HG03139 (cell line): Measurements from ENCODE around the gene LRMDA.

ENCODE experiments used
- ATAC-seq: cut with Tn5 transposase; IDR thresholded peaks from one replicate; pipeline ENCODE4 v1.9.1; 2021; ENCODE audit not compliant: unreplicated experiment

The LRMDA gene

DNA sequence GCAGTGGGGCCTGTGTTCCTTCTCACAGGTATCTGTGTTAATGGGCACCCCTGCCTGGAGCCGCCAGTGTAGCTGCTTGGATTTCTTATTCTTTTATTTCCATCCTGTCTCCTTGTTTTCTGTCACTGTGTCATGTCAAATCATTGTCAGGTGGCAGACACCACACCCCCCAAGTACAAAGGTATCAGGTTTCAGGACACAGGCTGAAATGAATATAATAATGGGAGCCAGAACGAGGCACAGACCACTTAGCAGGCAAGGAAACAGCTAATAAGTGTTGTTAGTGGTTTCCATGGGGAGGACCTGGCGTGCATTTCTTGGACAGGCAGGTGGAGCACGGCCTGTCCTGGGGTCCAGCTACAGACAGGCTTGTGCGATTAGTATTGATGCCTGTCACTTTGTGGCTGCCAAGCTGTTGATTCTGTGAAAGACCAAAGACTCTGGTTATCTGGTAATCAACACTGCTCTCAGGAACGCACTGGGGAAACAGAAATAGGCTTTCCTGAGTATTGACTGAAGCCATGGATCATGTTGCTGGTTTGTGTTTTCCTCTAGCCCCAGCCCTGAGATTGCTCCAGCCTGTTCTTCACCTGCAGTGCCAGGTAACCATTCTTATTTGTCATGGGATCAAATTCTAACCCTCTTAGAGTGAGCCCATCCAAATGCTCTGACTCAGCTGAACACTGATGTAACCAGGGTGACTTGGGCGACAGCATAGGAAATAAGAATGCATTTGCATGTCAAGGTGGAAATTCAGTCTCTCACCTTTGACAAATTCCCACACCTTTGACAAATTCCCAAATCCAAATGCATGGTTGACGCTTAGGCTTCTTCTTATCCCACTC is 1002.0 kb downstream of the LRMDA start:
- ATAC-seq, result no peak

DNA sequence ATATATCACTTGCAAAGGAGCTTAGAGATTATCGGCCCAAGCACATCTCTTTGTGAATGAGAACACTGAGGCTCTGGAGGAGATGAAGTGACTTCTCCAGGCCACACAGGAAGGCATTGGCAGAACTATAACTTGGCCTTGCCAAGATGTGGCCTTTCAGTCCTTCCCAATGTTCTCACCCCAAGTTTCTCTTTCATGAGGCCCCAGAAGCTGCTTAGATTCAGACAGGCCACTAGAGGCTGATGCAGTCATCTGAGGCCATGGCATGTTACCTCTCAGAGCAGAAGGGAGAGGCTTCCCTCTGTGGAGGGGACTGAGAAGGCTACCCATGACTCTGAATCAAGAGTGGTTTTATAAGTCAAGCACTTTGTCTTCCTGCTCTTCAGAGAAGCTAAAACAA is 1003.7 kb downstream of the LRMDA start:
- no peak for ATAC-seq

DNA sequence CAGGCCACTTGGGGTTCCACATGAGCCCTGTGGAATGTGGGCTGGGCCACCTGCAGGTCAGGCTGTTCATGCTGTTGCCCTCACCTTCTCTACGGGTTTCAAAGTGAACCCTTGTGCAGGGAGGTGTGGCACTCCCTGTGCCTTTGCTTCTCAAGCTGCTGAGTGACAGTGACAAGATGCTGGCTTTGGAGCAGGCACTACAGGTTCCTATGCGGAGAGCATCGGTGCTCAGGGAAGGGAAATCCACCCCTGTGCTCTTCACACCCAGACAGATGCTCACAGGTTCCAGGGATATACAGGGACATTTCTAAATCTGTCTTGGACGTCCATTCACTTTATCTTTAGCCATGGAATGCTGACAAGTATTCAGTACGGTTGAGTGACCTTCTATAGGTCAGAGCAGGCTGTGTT is 1005.0 kb downstream of the LRMDA start:
- no peak for ATAC-seq

DNA sequence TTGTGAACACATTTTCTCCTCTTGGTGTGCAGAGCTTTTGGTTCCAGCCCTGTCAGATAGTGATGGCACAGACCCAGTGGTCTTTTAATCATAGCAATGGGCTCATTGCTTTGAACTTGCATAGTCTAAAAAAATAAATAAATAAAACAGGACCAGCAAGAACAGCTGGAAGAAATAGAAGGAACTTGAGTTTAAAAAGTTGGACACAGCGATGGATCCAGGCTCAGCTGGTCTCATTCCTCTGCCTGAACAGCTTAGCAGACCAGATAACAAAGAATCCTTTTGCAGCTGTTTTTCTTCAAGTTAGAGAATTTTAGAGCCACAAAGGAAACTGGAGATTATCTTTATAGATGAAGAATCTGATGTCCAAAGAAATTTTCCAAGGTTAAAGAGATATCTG is 1005.6 kb downstream of the LRMDA start:
- ATAC-seq, result no peak

DNA sequence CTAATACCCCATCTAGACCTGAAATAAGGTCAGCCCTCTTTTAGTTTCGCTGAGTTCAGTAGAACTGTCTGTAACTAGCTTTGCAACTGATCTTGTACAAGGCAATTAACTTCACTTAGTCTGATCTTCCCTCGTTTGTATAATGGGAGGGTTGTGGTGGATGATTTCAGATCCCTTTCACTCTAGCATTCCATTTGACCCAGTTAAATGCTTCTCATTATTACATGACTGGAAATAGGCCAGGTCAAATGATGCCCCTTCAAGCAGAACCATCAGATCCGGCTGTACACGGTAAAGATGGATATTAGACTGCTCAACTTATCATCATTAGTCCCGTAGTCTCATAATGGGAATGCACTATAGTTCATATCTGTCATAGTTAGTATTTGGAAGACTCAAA is 1009.0 kb downstream of the LRMDA start:
- no peak for ATAC-seq

DNA sequence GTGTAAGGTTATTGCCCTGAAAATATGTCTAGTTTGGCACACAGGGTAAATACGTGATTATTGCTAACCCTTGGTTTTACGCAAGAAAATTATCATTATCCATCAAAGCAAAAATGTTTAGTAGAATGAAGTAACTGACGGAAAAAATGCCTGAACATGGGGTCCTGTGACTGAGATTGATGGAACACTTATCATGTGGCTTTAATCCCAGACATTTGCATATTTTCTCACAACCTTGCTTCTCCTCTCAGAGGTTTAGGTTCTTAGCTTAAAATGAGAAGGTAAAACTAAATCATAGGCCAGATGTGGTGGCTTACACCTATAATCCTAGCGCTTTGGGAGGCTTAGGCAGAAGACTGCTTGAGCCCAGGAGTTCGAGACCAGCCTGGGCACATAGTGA is 1010.7 kb downstream of the LRMDA start:
- ATAC-seq, result no peak

DNA sequence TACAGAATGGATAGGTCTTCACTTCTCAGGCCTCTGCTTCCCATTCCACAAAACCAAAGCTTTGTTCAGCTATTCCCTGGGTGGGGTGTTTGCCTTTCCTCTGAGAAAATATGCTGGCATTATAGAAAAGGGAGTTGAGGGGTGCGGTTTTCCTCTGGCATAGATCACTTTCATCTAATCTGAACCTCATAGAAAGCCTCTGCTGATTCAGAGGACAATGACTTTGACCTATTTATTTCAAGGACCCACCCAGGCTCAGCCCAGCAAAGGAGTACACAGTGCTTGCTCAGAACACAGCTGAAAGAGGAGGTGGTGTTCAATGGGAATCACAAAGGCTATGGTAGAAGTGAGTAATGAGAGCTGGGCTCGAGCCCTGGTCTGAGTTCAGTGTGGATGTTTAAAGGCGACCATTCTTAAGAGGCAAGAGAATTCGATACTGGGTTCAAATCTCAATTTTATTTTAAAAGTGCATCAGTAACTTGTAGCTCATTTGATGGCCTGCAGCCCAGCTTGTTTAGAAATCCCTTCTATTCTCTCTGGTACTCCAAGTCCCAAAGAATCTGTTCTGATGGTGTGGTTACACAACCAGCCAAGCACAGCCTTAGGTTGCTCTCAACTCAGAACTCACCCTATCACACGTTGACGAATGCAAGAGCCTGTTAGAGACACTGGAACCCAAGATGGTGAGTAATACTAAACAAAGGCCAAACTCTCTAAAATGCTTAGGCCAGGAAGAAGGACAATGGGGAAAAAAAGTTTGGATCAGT is 1012.8 kb downstream of the LRMDA start:
- ATAC-seq, result no peak

DNA sequence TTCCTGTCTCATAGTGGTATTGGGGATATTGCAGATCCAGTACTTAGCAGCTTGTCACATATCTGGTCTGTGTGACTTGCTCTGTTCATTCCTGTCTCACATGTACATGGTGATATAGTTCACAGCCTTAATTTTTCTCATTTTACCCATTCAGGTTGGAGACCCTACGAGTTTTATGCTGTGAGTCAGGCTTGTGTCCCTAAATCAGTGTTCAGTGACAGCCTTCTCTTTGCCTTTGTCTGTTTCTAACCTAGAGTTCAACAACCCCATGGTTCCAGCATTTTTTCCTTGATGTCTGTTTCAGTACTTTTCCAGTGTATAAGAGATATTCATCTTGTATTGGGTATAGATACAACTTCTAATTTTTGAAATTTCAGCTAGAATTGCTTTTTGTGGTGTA is 1016.2 kb downstream of the LRMDA start:
- no peak for ATAC-seq

DNA sequence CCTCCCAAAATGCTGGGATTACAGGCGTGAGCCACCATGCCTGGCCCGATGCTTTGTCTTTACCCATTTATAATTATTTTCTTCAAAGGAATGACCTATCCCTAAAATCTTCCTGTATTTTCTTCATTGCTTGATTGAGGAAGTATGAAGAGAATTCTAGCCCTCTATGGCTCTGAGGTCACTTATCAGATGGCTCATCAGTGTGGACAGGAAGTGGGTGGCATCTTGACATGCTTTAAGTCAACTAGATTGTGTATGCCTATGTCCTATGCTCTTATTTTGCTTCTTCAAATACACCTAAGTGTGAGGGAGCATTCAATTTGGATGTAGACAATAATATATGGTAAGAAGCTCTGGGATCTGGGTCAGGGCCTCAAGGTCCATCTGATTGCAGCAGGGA is 1020.5 kb downstream of the LRMDA start:
- ATAC-seq, result no peak

DNA sequence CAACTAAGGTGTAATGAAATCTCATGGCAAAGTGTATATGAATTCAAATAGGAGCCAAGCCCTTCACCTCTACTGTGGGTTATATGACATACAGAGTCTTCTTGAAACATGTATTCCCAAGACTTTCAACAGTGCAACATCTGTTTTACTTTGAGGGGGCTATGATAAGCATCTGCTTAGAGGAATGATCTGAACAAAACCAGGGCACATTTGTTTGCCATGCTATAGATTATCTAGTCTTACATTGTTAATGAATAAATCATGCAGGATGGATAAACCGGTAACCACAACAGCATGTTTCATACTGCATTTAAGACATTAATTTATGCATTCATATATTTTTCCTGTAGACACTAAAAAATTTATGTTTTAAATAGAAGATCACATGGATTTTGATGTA is 1021.9 kb downstream of the LRMDA start:
- no peak for ATAC-seq

DNA sequence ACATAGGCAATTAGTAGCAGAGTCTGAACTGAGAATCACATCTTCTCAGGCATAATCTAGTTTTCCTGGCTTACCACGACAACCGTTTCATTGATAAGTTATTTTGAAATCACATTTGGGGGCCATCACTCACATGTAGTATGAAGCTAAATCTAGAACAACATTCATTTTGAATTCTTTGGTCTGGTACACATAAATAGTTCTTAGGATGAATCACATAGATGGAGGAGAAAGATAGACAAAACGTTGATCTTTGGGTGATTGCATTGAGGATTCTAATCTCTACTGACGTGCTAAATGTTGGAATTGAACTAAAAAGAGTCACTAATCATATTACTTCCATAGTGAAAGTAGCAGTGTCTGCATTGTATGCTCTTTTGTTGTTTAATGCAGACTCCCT is 1022.6 kb downstream of the LRMDA start:
- ATAC-seq, result no peak

DNA sequence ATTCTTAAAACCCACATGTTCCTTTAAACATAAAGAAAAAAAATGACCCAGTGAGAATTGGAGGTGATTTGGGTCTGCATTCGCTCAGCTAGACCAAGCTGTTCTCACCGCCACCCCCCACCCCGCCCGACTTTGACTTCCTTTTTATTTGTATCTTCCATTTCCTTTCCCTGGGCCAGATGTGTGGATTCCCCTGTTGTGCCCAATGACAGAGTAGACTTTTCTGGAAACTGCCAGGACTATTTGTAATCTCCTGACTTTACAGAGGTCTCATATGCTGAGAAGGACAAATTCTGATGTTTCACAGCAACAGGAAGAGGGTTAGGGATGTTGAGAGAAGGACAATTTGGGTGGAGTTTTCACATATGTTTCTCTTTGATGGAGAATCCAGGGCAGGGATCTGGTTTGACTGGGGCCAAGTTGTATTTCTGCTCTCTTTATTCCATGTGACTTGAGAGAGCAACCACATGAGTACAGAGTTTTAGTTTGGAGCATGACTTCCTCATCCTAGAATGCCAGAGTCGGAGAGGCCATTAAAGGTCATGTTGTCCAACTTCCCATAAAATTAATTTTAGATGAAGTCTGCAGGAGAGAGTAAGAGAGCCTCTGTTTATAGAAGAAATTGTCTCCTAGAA is 1023.2 kb downstream of the LRMDA start:
- ATAC-seq, result no peak

DNA sequence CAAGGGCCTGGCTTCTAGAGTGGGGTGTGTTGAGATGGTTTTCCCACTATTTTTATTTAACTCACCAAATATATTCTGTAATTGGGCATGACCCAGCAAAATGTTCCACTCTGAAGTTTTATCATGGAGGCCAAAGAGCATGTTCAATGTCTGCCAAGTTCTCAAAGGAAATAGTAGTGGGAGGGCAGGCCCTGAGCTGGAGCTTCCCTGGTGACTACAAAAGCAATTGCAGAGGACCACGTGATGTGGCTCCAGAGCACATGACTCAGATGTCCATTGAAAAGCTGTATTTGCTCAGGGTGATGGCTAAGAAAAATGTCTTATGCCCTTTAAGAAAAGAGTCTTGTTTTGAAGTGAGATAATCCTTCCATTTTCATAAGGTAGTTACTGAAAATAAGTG is 1024.8 kb downstream of the LRMDA start:
- ATAC-seq, result no peak

DNA sequence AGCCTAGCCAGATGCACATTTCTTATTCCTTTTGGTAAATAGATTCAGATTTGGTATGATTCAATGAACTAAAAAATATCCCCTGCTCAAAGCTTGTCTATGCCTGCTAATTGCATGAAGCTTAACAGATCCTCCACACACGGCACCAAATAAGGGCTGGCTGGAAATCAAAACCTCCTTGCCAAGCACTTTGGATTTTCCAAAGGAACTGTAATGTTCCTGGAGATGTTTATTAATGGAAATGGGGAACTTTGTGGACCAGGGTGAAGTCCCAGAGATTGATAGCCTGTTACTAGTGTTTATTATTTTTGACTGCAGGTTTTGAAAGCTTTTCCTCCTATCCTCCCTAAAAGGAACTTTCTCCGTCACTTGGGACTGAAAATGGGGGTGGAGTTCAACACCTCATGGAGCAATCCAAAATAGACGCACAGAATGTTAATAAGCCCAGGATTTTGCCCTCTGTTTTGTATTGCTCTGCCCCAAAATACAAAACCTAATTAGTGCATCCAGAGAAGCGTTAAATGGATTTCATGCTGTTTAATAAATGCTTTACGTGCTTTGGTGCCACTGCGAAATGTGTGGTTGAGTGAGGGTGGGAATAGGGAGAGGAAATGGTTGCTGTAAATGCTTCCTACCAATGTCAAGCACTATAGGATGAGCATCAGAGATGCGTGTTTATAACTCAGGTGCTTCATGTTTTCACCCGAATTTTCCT is 1027.7 kb downstream of the LRMDA start:
- ATAC-seq, result no peak

DNA sequence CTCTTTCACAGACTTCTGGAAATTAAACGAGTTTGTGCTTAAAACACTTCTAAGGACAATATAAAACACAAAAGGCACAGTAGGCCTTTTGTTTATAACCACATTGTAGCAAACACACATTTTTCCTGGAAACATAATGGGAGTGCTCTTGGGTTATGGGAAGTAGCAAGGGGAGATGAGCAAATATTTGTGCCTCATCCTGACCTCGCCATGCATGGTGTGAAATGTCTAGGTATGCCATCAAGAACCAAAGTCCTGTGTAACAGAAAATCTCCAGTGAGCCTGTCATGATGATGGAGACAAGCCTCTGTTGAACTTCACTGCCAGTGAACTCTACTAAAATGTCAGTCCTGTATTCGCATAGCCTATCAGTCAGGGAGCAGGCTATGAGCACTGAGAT is 1029.6 kb downstream of the LRMDA start:
- no peak for ATAC-seq

DNA sequence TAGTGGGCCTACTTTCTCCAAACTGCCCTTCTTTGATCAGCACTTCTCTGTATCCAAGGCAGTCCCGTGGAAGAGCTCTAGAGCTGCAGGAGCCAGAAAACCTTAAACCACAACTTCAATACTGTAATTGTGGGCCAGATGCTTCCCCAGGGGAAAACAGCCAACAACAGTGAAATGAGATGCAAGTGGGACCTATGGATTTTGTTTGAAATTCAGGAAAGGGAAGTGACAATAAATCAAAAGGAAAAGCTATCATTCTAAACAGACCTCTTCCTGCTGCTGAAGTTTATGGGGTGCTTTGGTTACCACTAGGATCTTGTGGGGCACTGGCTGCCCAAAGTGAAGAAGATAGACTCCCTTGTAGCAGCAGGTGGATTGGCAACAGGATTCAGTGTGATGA is 1031.7 kb downstream of the LRMDA start:
- ATAC-seq, result no peak

DNA sequence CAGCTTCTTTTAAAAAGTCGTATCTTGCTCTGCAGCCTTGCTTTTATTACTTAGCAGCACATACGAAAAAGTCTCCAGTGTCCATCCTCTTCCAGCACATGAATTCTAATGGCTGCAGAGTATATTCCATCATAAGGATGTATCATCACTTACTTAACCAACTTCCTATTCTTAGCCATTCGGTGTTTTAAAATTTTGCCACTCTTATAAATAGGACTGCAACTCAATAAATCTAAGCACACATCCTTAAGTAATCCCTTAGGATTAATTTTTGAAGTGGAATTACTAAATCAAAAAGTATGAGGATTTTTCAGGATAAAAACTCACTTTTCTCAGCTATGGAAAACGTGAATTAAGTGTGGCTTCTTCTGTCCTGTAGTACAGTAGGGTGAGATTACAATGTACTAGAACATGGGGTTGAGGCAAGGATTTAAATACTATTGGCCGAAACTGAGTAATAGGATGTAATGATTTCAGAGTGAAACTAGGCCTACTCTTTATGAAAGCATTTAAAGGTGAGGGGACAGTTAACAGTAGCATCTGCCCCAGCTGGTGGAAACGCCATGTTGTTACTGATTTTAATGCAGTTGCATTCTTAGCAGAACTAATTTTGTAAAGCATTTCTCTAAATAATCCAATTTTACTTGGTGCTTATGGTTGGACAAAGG is 1035.5 kb downstream of the LRMDA start:
- ATAC-seq, result no peak

DNA sequence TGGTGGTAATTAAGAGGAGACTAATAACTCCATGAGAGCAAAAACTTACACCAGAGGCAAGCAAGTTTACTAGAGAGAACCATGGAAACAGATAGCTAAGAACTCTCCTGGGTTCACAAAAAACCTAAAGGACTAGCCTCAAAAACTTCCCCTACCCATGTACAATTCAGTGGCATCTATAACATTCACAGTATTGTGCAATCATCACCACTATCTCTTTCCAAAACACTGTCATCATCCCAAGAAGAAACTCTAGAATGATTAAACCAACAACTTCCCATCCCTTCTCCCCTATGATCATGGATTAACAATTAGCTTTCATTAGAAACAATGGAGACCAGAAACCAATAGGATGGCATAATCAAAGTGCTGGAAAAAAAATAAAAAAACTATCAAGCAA is 1038.3 kb downstream of the LRMDA start:
- ATAC-seq, result no peak

DNA sequence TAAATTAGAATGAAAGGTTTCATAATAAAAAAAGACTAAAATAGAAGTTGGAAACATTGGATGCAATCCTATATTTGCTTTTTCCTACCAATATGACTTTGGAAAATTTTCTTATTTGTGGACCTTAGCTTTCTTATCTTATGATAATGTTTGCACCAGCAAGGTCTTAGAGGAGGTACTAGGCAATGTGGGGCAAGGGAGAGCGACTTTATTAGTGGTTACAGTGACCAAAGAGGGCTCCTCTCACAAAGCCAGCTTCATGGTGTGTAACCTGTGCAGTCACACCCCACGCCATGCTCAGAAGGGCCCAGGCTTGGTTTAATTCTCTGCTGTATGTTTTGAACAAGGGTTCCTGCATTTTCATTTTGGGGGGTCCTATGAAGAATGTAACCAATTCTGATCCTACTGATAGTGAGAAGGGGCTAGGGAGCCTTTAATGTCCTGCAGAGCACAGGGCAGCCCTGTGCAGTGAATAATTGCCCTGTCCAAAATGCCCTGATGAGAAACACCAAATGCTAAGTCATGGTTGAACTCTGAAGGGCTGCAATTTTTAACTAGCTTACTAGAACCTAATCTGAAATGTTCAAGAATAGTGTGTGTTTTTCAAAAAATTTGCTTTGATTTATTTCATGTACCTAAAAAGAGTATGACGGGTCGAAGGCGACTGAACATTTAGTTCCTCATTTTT is 1047.8 kb downstream of the LRMDA start:
- ATAC-seq, result no peak

DNA sequence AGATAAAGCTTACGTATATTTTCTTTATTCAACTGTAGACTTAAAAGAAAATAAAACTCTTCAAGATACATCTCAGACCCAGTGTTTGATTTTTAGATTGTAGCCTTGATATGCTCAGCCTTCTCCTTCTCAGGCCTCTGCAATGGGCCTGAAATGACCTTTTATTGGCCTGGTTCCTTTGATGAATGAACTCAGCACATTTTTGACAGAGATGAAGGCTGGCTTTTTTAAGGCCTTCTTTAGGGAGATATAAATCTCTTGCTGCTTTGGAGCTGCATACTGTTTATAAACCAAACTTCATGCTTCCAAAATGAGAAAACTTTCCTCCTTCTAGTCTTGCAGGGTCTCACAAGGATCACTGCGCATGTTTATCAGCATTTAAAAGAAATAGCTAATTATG is 1049.8 kb downstream of the LRMDA start:
- ATAC-seq, result no peak
